ENCODE data around the gene SREBF1.

GRCh38 chr17:17880577-17881196 lies 43.9 kb upstream of the SREBF1 start:
- TF ChIP-seq, protein P1, sequence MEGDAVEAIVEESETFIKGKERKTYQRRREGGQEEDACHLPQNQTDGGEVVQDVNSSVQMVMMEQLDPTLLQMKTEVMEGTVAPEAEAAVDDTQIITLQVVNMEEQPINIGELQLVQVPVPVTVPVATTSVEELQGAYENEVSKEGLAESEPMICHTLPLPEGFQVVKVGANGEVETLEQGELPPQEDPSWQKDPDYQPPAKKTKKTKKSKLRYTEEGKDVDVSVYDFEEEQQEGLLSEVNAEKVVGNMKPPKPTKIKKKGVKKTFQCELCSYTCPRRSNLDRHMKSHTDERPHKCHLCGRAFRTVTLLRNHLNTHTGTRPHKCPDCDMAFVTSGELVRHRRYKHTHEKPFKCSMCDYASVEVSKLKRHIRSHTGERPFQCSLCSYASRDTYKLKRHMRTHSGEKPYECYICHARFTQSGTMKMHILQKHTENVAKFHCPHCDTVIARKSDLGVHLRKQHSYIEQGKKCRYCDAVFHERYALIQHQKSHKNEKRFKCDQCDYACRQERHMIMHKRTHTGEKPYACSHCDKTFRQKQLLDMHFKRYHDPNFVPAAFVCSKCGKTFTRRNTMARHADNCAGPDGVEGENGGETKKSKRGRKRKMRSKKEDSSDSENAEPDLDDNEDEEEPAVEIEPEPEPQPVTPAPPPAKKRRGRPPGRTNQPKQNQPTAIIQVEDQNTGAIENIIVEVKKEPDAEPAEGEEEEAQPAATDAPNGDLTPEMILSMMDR (IDR thresholded peaks at IDR 0.05) = no peak
- no peak for TF ChIP-seq POLR2A (IDR thresholded peaks at IDR 0.05)
